ENCODE results near the gene VRK3.

- TF ChIP-seq CTCF (IDR thresholded peaks at IDR 0.05) (no peak), POLR2A (IDR thresholded peaks at IDR 0.05) (no peak), POLR2AphosphoS5 (IDR thresholded peaks at IDR 0.05) (no peak)
Observed at GRCh38 chr19:49936549-49936948, 88.6 kb downstream of the VRK3 start.

All from sigmoid colon (tissue), 4 donors.